ENCODE data around the gene FRAS1. TPM values are rescaled to one million over a fixed set of nuclear protein-coding genes. Genes with fewer than 3 reads are reported as not detected.
"Not testable (repeated sequence)": the region's sequence is repeated elsewhere in the genome, so short reads cannot be mapped to it uniquely, and the experiment has no call there.

FRAS1 gene
- total RNA-seq, 3 donors from 2014 or later = 4.9 to 7.5 (median 6.6) TPM

- Histone ChIP-seq H3K4me3 (no peak overlapping the region), H3K27ac (no peak overlapping the region), H3K9me3 (no peaks in the 10 kb centered on the region), H3K4me1 (no peaks in the 10 kb centered on the region), H3K27me3 (no peaks in the 10 kb centered on the region), H3K36me3 (no peaks in the 10 kb centered on the region)
- TF ChIP-seq CTCF (IDR thresholded peaks at IDR 0.05) (no peak), POLR2A (IDR thresholded peaks at IDR 0.05) (no peak)
- no peak for DNase-seq (ENCODE audit: low spot score in 2 of 2)
- intact Hi-C loops (cut with DNase I; ENCODE audit: low total_unique reads) = no loop called here
Observed at GRCh38 chr4:78169728-78170127, 112.6 kb downstream of the FRAS1 start.

GRCh38 chr4:78171482-78171881 lies 114.4 kb downstream of the FRAS1 start:
- H3K27ac ChIP-seq = no peak overlapping the region
- no peak for DNase-seq (ENCODE audit: low spot score in 2 of 2)
- H3K36me3 ChIP-seq = no peaks in the 10 kb centered on the region
- TF ChIP-seq POLR2A (IDR thresholded peaks at IDR 0.05) = no peak
- TF ChIP-seq POLR2AphosphoS5 (IDR thresholded peaks at IDR 0.05) = no peak
- no peak for TF ChIP-seq CTCF (IDR thresholded peaks at IDR 0.05)
- H3K4me1 ChIP-seq = no peaks in the 10 kb centered on the region
- intact Hi-C loops (cut with DNase I; ENCODE audit: low total_unique reads) = no loop called here
- H3K27me3 ChIP-seq = no peaks in the 10 kb centered on the region
- H3K9me3 ChIP-seq = no peaks in the 10 kb centered on the region
- no peak overlapping the region for H3K4me3 ChIP-seq

GRCh38 chr4:78174891-78175290 lies 117.8 kb downstream of the FRAS1 start:
- no peak overlapping the region for H3K4me3 ChIP-seq
- DNase-seq (ENCODE audit: low spot score in 2 of 2) = no peak
- H3K36me3 ChIP-seq = no peaks in the 10 kb centered on the region
- H3K4me1 ChIP-seq = no peaks in the 10 kb centered on the region
- H3K27ac ChIP-seq = no peak overlapping the region
- intact Hi-C loops (cut with DNase I; ENCODE audit: low total_unique reads) = no loop called here
- no peaks in the 10 kb centered on the region for H3K9me3 ChIP-seq
- H3K27me3 ChIP-seq = no peaks in the 10 kb centered on the region
- no peak for TF ChIP-seq POLR2A (IDR thresholded peaks at IDR 0.05)
- no peak for TF ChIP-seq POLR2AphosphoS5 (IDR thresholded peaks at IDR 0.05)
- no peak for TF ChIP-seq CTCF (IDR thresholded peaks at IDR 0.05)

- intact Hi-C loops (cut with DNase I; ENCODE audit: low total_unique reads) = no loop called here
- Histone ChIP-seq H3K36me3 (no peaks in the 10 kb centered on the region), H3K27me3 (no peaks in the 10 kb centered on the region), H3K27ac (no peak overlapping the region), H3K9me3 (no peaks in the 10 kb centered on the region), H3K4me1 (no peaks in the 10 kb centered on the region), H3K4me3 (no peak overlapping the region)
- peak in 1 of 2 donors; percentile 19 for DNase-seq (ENCODE audit: low spot score in 2 of 2)
- TF ChIP-seq POLR2A (IDR thresholded peaks at IDR 0.05) (no peak), POLR2AphosphoS5 (IDR thresholded peaks at IDR 0.05) (no peak), CTCF (IDR thresholded peaks at IDR 0.05) (no peak)
Observed at GRCh38 chr4:78179196-78179595, 122.1 kb downstream of the FRAS1 start.

GRCh38 chr4:78181681-78182234 lies 124.6 kb downstream of the FRAS1 start:
- intact Hi-C loops (cut with DNase I; ENCODE audit: low total_unique reads); DNase-seq (ENCODE audit: low spot score in 2 of 2); H3K27me3 ChIP-seq; H3K36me3 ChIP-seq; H3K27ac ChIP-seq; H3K4me1 ChIP-seq; H3K4me3 ChIP-seq; H3K9me3 ChIP-seq: not testable (repeated sequence)

GRCh38 chr4:78184584-78184983 lies 127.5 kb downstream of the FRAS1 start:
- no peaks in the 10 kb centered on the region for H3K36me3 ChIP-seq
- intact Hi-C loops (cut with DNase I; ENCODE audit: low total_unique reads) = no loop called here
- H3K4me3 ChIP-seq = no peak overlapping the region
- no peak overlapping the region for H3K27ac ChIP-seq
- TF ChIP-seq CTCF (IDR thresholded peaks at IDR 0.05) = no peak
- no peak for TF ChIP-seq POLR2A (IDR thresholded peaks at IDR 0.05)
- no peak for TF ChIP-seq POLR2AphosphoS5 (IDR thresholded peaks at IDR 0.05)
- no peaks in the 10 kb centered on the region for H3K4me1 ChIP-seq
- H3K27me3 ChIP-seq = no peaks in the 10 kb centered on the region
- no peaks in the 10 kb centered on the region for H3K9me3 ChIP-seq
- no peak for DNase-seq (ENCODE audit: low spot score in 2 of 2)

All from breast epithelium (tissue), 4 donors.